RKO (cell line): ENCODE results near the gene LMNB1.
"Not testable (repeated sequence)": the region's sequence is repeated elsewhere in the genome, so short reads cannot be mapped to it uniquely, and the experiment has no call there.

Experiments
- DNase-seq: peaks from one replicate; pipeline ENCODE4 v3.0.0-alpha.2; 2016; ENCODE audit warnings: low spot score

The LMNB1 gene

GRCh38 chr5:126826619-126827215 lies 49.8 kb downstream of the LMNB1 start:
- no peak for DNase-seq

- no peak for DNase-seq
These were observed 52.2 kb downstream of the LMNB1 start for GRCh38 chr5:126829098-126829497.

DNA sequence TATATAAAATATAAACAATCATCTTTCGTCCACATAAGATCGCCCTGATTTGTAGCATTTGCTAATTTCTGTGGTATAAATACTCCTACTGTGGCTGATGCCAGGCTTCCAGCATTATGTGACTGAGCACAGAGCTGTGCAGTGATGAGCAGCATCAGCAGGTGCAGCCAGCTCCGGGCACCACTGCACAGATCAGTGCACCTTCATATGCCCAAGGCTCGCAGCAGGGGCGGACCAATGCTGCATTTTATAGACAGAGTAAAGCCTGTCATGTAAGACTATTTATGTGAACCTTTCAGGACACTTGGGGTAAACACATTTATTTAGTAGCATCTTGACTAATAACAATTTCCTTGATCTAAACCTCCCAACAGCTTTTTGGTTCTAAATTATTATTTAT lies 53.1 kb downstream of the LMNB1 start:
- no peak for DNase-seq

- no peak for DNase-seq
These were observed 54.2 kb downstream of the LMNB1 start for GRCh38 chr5:126831156-126831555.

DNA sequence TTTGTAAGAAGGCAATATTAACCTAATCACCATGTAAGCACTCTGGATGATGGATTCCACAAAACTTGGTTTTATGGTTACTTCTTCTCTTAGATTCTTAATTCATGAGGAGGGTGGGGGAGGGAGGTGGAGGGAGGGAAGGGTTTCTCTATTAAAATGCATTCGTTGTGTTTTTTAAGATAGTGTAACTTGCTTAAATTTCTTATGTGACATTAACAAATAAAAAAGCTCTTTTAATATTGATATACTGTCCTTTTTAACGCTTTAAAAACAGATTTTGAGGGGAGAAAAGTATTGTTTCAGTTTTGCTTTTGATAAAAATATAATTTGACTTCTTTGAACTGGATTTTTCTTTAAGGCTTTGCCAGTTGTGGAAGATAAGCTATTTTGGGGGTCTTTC lies 59.8 kb downstream of the LMNB1 start:
- DNase-seq: no peak

- no peak for DNase-seq
These were observed 60.3 kb downstream of the LMNB1 start for GRCh38 chr5:126837242-126837641.

DNA sequence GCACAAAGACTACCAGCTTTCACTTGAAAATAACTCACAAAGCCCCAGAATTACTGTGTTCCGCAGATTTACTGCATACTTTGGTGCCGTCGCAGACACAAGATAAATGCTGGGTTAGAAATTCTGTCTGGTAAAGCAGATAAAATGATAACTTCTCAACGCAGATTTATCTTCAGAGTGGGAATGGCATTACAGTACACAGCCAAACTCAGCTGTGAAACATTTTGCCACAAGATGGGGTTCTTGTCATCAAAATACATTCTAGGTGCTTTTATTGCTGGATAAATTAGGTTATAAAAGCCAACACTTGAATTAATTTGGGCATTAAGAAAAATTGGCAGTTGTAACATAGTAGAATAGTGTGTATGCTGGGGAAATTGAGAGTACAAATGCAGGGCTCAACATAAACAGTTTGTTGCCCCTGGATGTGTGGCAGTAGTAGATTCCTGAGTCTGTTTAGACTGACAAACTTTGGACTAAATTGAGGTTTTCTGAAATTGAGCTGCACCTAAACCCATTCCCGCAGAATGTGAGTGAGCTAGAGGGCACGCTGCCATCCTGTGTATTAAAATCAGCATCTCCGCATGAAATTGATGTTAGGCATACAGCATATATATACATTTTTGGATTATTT lies 61.1 kb downstream of the LMNB1 start:
- no peak for DNase-seq

GRCh38 chr5:126839407-126839806 lies 62.5 kb downstream of the LMNB1 start:
- DNase-seq: not testable (repeated sequence)

DNA sequence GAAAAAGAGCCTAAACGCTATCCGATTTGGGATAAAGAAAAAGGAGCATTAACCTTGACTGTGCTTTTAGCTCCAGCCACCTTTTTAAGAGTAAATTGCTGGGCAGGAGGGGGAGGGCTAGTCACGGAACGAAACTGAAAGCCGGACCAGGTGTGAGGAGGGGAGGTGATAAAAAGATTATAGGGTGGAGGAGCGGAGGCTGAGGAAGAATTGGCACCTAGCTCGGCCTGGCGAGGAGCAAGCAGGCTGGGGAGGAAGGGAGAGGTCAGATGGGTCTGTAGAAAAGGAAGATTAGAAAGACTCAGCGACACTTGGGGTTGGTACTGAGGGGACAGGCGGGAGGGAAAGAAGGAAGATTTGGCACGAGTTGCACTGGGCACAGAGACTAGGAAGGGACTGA lies 66.4 kb downstream of the LMNB1 start:
- DNase-seq: not testable (repeated sequence)

- DNase-seq: not testable (repeated sequence)
These were observed 68.6 kb downstream of the LMNB1 start for GRCh38 chr5:126845470-126846070.

GRCh38 chr5:126846344-126846743 lies 69.4 kb downstream of the LMNB1 start:
- DNase-seq: no peak

- DNase-seq: no peak
These were observed 70.0 kb downstream of the LMNB1 start for GRCh38 chr5:126846744-126847455.

GRCh38 chr5:126847456-126847820 lies 70.5 kb downstream of the LMNB1 start:
- DNase-seq: no peak

GRCh38 chr5:126847826-126848251 lies 70.9 kb downstream of the LMNB1 start:
- DNase-seq: no peak

DNA sequence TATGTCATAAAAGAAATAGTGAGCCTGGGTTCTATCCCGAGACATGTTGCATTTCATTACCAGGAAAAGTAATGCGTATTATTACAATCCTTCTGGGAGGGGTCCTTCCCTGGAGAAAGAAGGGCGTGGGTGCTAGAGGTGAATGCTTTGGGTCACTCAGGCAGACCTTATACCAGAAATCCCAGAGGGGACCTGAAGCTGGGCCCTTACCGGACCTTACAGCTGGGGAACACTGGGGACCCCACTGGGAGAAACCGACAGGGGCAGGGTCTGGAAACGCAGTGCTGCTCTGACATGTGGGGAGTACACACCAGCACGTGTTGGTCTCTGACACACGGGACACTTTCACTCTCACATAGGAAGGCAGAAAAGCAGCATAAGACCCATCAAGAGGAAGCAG lies 71.3 kb downstream of the LMNB1 start:
- no peak for DNase-seq

GRCh38 chr5:126849101-126849678 lies 72.3 kb downstream of the LMNB1 start:
- no peak for DNase-seq

GRCh38 chr5:126851501-126852011 lies 74.6 kb downstream of the LMNB1 start:
- DNase-seq: no peak

- no peak for DNase-seq
These were observed 75.2 kb downstream of the LMNB1 start for GRCh38 chr5:126852091-126852571.

DNA sequence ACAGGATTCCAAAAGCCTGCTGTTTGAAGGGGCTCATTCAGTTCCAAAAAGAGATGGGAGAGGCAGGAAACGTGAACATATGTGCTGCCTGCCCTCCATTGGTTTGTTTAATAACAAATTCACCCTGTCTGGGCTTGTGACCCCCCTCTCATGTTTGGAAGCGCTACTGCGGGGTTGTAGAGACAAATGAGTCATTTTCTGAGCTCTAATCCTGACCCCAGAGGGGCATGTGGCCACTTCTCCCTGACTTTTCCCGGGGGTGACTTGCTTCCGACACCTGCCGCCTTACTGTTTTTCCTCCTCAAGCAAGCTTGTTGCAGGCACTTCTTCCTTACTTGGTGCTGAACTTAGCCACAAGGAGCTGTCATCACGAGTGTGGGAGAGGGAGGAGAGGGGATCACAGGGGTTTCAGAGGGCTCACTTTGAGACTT lies 75.9 kb downstream of the LMNB1 start:
- DNase-seq: no peak

DNA sequence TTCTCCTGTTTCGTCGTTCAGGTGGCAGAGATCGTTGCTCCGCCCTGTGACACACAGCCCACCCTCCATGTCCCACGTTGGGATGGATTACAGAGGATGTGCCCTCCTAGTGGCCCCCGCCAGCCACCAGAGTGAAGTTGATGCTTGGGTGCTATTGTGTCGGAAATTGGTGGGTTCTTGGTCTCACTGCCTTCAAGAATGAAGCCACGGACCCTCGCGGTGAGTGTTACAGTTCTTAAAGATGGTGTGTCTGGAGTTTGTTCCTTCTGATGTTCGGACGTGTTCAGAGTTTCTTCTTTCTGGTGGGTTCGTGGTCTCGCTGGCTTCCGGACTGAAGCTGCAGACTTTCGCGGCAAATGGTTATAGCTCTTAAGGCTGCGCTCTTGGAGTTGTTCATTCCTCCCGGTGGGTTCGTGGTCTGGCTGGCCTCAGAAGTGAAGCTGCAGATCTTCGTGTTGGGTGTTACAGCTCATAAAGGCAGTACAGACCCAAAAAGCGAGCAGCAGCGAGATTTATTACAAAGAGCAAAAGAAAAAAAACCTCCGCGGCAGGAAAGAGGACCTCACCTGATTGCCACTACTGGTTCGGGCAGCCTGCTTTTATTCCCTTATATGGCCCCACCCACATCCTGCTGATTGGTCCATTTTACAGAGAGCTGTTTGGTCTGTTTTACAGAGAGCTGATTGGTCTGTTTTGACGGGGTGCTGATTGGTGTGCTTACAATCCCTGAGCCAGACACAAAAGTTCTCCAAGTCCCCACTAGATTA lies 76.8 kb downstream of the LMNB1 start:
- DNase-seq: not testable (repeated sequence)

DNA sequence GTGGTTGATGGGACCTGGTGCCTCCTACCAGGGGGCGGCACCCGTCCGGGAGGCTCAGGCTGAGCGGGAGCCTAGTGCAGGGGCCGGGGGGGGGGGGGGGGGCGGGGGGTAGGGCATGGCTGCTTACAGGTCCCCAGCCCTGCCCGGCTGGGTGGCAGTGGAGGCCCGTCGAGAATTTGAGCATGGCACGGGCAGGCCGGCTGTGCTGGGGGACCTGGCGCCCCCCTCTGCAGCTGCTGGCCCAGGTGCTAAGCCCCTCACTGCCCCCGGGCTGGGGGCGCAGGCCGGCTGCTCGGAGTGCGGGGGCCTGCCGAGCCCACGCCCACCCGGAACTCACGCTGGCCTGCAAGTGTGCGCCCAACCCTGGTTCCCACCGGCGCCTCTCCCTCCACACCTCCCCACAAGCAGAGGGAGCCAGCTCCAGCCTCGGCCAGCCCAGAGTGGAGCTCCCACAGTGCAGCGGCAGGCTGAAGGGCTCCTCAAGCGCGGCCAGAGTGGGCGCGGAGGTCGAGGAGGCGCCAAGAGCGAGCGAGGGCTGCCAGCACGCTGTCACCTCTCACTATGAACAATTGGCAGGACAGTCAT lies 77.7 kb downstream of the LMNB1 start:
- DNase-seq: no peak
